GM21723 (cell line): ENCODE measurements around the gene NOL3.

ENCODE experiments used
- ATAC-seq: cut with Tn5 transposase; IDR thresholded peaks from one replicate; pipeline ENCODE4 v1.9.1; 2021; ENCODE audit warnings: mild to moderate bottlenecking, moderate library complexity; ENCODE audit not compliant: unreplicated experiment

NOL3 gene

DNA sequence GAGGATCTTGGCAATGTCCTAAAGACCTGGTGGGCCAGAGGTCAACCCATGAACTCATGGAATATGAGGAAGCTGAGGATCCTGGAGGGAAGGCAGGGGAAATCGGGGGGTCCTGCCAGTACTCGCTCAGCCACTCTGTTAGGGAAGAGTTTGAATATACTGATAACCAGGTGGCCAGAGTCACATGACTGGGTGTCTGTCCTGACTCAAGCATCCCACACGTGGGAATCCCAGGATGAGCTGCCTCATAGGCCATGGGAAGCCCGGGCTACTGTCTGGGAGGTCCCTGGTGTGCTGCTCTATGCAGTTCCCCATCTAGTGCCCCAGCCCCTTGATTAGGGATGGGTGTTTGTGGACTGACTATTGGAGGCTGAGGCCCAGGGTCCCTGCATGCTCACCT, 18.0 kb downstream of the NOL3 start:
- ATAC-seq = no peak

DNA sequence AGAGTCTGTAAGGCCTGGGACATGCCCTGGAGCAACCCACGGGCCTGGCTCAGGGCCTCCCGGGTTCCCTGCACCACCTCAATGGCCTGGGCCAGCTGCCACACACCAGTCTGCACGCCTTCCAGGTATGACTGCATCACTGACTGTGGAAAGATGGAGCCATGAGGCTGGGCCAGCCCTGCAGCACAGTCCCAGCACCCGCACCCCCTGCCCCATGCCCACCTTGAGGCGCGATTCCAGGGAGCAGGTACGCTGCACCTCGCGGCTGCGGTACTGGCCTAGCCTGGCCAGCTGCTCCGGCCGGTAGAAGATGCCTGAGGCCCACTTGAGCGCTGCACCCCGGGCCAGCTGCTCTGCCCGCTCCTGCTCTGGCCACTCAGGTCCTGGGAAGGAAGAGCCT, 18.5 kb downstream of the NOL3 start:
- no peak for ATAC-seq

DNA sequence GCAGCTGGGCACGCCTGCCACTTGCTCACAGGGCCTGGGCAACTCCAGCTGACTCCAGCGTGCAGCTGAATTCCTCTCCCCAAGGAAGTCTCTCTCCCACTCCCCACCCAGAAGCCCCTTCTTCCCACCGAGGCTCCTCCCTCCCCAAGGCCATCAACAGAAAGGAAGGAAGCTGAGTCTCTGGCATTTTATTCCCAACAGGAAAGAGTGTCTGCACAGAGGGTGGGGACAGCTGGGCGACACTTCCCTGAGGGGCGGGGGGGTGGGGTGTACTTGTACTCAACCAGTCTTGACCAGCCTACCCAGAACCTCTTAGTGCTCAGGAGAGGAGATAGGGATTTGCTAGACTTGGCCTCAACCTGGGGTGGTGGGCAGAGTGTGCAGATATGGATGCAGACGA, 19.7 kb downstream of the NOL3 start, which contains the start of gene EXOC3L1:
Gene EXOC3L1, minus strand, starts transcription at position 96 of the 400 bp plus-strand sequence. CDS start 460 bp downstream, outside the sequence.
- ATAC-seq = no peak

DNA sequence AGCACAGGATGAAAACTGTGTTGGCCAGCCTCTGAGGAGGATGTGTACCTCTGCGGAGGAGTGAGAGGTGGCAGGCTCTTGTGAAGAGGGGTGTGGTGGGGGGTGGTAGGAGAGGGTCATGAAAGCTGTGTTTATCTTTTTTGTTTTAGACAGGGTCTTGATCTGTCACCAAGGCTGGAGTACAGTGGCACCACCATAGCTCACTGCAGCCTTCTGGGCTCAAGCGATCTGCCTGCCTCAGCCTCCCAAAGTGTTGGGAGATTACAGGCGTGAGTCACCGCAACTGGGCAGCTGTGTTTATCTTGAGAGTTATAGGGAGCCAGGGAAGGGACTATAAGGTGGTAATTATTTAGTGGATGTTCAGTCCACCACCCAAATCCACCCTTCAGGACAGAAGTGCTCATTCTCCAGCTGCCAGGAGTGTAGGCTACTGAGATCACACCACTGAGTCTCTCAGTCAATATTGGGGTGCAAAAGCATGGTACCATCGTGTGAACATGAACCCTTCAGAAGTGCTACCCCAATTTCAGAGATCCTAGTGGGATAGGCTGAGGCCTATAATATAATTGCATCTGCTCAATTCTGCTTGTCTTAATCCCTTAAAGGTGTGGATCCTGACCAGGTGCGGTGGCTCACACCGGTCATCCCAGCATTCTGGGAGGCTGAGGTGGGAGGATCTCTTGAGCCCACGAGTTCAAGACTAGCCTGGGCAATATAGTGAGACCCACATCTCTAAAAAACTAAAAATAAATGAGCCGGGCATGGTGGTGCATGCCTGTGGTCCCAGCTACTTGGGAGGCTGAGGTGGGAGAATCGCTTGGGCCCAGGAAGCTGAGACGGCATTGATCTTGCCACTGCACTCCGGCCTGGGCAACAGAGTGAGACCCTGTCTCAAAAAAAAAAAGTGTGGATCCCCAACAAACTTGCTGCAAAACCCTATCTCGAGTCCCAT, 20.4 kb downstream of the NOL3 start:
- no peak for ATAC-seq

DNA sequence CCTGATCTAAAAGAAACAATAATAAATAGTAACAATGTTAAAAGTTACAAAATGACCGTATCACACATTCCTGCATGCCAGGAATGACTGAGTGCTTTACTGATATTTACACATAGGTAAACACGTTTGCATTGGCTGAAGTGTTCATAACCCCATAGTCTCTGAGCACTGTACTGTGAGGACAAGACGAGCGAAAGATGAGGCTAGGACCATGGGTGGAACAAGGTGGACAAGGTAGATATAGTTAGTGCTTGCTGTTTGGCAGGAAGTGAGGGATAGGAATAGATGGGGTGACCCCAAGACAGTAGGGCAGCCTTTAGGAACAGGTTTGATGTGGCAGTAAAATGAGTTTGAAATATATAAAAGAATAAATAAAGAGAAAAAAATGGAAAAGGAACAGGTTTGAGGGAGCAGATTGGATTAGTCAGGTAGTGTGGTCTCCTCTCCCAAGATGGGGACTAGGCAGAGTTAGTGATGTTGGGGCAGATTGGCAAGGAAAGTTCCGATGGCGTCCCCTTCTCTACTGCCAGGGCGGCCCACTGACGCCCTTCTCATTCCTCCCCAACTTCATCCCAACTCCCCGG, 21.2 kb downstream of the NOL3 start:
- ATAC-seq = peak; percentile 5

DNA sequence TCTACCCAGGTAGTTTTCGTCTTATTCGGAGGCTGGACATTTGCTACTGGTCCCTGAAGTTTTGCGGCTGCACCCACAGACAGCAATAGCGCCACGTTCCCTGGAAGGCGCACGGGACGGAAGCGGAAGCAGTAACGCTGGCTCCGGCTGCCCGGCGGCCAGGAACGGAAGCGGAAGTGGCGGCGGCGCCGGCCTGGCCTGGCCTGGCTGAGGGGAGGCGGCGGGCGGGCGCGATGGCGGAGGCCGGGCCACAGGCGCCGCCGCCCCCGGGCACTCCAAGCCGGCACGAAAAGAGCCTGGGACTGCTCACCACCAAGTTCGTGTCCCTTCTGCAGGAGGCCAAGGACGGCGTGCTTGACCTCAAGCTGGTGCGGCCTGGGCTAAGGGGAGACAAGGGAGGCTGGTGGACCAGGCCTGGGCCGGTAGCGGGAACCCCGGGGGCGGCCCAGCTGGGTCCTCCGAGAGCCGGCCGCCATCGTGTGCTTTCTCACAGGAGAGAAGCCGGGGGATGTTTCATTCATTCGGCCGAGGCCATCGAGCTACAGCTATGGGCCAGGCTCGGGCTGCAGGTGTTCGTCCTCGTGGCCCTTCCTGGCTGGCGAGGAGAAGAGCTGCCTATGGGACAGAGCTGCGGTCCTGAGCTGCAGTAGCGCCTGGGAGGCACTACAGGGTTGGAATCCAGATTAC, 21.8 kb downstream of the NOL3 start, which contains the start of gene E2F4:
Gene E2F4, plus strand, starts transcription at position 161 of the 687 bp plus-strand sequence. Its CDS starts 73 bp downstream, at position 234.
- peak; percentile 81 for ATAC-seq

DNA sequence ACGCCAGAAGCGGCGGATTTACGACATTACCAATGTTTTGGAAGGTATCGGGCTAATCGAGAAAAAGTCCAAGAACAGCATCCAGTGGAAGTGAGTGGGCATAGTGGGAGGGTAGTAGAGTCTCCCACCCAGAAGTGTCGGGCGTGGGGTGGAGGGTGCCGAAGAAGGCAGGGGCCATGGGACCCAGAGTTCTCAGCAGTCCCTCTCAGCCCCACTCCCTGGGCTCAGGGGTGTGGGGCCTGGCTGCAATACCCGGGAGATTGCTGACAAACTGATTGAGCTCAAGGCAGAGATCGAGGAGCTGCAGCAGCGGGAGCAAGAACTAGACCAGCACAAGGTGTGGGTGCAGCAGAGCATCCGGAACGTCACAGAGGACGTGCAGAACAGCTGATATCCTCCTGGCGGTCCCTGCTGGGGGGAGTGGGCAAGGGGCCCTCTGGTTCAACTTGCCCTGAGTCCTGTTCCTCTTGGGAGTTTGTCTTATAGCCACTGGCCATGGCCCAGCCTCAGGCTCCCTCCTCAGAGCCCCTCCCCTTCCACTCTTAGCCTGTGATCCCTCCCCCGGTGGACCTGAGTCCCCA, 22.5 kb downstream of the NOL3 start:
- peak; percentile 8 for ATAC-seq

DNA sequence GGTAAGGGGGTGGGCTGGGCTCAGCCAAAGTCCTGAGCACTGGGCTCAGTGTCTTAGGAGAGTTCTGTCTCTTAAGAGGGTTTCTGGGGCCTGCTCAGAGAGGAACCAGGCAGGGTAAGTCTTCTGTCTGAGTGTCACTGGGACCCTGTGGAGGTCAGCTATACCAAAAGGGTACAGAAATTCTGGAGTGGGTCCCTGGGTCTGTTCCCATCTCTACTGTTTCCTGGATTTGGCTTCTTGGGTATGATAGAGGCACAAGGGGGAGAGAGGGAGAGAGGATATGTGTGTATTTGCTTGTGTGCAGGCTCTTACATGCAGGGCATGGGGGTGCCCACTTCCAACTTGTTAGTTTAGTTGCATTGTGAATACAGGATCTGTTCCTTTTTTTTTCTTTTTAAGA, 23.2 kb downstream of the NOL3 start:
- no peak for ATAC-seq

DNA sequence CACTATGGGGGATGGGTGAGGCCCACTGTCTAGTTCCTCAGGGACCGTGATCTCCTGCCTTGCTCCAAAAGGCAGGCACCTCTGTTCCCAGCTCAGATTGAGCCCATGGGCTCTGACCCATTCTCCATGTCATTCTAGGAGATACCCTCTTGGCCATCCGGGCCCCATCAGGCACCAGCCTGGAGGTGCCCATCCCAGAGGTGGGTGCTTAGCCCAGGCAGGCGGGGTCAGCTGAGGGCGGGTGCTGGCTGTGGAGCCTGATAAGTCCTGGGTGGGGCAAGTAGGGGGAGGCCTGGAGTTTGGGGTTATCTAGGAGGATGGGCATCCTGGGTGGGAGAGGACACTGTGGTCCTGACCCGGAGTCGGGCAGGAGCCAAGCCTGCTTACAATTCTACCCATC, 23.9 kb downstream of the NOL3 start:
- no peak for ATAC-seq

DNA sequence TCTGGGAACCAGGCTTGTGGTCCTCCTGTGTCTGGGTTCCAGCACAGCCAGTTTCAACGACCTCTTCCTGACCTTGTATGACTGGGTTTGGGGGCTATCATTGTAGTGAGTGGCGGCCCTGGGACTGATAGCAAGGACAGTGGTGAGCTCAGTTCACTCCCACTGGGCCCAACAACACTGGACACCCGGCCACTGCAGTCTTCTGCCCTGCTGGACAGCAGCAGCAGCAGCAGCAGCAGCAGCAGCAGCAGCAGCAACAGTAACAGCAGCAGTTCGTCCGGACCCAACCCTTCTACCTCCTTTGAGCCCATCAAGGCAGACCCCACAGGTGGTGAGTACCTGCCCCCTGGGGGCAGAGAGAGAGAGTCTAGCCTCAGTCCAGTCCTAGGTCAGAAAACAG, 25.3 kb downstream of the NOL3 start:
- no peak for ATAC-seq

DNA sequence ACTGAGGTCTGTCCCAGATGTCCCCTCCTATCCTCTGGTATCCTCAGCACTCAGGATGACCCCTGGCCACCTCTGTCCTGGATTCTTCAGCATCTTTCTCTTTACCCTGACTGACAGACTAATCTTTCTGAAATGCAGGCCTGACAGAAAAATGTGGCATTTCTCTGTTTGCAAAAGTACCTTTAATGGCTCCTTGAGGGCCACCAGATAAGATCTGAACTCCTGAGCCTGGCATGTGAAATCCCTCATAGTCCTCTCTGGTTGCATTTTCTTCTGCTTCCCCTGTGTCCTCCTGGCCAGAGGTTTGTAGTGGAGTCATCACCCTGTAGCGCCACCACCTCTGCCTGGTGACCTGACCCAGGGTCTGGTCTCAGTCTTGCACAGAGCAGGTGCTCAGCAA, 26.5 kb downstream of the NOL3 start:
- no peak for ATAC-seq

DNA sequence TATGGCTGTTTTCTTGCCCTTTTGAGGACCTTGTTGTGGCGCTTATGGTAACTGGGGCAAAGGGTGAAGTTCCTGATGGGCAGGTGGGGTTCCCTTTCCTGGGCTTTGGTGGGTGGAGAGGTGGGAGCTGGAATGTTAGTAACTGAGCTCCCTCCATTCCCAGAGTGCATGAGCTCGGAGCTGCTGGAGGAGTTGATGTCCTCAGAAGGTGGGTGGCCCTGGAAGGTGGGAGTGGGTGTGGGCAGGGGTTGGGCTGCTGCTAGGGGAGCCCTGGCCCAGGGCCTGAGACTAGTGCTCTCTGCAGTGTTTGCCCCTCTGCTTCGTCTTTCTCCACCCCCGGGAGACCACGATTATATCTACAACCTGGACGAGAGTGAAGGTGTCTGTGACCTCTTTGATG, 27.4 kb downstream of the NOL3 start:
- no peak for ATAC-seq

DNA sequence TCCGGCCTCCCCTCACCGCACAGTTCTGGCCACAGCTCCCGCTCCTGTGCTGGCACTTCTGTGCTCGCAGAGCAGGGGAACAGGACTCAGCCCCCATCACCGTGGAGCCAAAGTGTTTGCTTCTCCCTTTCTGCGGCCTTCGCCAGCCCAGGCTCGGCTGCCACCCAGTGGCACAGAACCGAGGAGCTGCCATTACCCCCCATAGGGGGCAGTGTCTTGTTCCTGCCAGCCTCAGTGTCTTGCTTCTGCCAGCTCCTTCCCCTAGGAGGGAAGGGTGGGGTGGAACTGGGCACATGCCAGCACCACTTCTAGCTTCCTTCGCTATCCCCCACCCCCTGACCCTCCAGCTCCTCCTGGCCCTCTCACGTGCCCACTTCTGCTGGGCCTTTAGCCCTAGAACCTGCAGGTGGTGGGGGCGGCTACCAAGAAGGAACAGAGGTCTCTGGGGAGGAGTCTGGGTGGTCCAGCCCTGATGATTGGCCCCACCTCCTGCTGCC, 27.9 kb downstream of the NOL3 start:
- no peak for ATAC-seq

DNA sequence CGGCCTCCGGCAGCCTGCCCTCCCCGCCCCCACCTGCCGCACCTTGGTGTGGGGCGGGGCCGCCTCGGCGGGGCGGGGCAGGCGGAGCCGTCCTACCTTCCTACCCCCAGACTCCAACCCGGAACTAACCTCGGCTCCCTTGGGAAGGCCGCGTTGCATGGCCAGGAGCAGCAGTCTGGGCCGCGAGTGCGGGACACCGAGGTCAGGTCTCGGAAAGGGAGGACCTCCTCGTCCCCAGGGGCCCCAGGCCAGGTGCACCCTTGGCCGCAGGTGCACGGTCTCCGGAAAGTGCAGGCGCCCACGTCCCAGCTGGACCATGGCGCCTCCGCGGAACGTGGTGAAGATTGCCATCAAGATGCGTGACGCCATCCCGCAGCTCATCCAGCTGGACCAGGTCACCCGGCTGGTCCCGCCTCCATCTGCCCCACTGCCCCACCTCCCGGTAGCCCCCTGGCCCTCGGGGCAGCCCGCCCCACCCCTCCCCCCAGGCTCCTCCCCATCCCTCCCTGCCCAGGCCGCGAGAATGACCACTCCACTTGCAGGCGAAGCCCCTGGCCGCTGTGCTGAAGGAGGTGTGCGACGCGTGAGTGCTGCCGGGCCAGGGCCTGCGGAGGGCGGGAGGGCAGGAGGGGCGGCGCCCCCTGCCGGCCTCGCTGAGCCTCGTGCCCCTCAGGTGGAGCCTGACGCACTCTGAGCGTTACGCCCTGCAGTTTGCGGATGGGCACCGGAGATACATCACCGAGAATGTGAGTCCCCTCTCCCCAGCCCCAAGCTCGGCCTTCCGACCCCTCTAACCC, 28.9 kb downstream of the NOL3 start, which contains the start of gene ELMO3:
Gene ELMO3, plus strand, starts transcription at position 121 of the 797 bp plus-strand sequence. Its CDS starts 196 bp downstream, at position 317.
- ATAC-seq = no peak

DNA sequence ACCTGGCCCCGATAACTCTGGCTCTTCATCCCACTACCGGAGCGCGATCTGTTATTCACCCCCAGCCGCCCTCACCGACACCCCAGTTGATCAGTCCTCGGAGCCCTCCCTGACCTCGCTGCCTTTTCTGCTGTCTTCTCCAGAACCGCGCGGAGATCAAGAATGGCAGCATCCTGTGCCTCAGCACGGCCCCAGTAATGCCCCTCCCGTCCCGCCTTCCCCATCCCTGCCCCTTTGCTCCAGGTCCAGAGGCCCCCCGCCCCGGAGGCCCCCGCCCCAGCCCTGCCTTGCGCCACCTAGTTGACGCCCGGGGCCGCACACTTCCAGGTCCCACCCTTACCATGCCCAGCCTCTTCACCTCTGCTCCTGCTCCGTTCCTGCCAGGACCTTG, 29.5 kb downstream of the NOL3 start:
- no peak for ATAC-seq

DNA sequence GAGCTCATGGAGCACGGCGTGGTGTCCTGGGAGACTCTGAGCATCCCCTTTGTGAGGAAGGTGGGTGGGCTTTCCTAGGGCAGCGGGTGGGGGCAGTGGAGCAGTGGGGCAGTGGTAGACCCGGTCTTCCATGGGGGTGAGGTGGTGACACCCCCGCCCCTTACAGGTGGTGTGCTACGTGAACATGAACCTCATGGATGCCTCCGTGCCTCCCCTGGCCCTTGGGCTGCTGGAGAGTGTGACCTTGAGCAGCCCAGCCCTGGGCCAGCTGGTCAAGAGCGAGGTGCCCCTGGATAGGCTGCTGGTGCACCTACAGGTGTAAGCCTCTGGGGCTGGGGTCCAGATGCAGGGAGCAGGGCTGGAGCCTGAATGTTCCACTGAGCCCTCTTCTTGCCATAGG, 30.2 kb downstream of the NOL3 start:
- no peak for ATAC-seq

DNA sequence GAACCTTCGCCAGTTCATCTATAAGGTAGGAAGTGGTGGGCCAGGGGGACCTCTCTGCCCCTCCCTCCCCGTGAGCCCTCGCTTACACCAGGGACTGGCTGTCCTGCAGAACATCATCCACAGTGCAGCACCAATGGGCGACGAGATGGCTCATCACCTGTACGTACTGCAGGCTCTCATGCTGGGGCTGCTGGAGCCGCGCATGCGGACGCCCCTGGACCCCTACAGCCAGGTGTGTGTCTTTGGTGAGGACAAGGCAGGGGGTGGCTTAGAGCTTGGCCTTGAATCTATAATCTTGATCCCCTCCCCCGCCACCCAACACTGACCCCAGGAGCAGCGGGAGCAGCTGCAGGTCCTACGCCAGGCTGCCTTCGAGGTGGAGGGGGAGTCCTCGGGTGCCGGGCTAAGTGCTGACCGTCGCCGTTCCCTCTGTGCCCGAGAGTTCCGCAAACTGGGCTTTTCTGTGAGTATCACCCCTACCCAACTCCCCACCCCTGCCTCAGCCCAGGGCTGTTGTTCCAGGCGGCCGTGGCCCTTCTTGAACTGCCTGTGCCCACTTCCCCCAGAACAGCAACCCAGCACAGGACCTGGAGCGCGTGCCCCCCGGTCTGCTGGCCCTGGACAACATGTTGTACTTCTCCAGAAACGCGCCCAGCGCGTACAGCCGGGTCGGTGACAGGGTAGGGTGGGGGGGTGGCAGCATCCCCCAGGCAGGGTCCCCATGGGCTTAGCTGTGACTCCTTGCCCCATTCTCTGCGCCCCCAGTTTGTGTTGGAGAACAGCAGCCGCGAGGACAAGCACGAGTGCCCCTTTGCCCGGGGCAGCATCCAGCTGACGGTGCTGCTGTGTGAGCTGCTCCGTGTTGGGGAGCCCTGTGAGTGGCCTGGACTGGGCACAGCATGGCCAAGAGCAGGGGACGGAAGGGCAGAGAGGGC, 31.3 kb downstream of the NOL3 start:
- ATAC-seq = no peak

DNA sequence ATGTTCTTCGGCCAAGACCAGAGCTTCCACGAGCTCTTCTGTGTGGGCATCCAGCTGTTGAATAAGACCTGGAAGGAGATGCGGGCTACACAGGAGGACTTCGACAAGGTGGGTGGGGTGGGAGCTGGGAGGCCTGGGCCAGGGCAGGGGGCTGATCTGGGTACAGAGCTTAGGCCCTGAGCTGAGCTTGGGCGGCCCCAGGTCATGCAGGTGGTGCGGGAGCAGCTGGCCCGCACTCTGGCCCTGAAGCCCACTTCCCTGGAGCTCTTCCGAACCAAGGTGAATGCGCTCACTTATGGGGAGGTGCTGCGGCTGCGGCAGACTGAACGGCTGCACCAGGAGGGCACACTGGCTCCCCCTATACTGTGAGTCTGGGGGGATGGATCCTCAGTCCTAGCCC, 32.1 kb downstream of the NOL3 start:
- ATAC-seq = no peak

DNA sequence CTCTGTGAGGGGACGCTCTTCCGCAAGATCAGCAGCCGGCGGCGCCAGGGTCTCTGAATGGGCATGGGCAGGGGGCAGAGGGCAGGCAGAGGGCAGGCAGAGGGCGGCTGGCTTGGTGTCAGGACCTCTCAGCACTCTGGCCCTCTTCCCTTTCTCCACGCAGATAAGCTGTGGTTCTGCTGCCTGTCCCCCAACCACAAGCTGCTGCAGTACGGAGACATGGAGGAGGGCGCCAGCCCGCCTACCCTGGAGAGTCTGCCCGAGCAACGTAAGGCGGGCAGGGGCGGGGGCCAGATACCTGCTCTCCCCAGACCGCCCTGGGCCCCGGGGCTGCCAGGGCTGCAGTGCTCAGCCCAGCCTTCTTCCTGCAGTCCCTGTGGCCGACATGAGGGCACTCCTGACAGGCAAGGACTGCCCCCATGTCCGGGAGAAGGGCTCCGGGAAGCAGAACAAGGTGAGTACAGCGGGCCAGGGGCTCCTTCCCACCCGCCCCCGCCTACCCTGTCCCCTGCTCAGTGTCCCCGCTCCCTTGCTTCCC, 32.7 kb downstream of the NOL3 start:
- no peak for ATAC-seq
